Spleen (tissue), 7 donors: ENCODE results near the gene BUB1B.
"Not testable (repeated sequence)": the region's sequence is repeated elsewhere in the genome, so short reads cannot be mapped to it uniquely, and the experiment has no call there.

ENCODE experiments used
- POLR2A ChIP-seq, 3 donors: fragments of 450-650 bp; IDR thresholded peaks; one replicate each; pipeline ENCODE4 v1.5.1; 2017; ENCODE audit warnings: antibody characterized with exemption in 3 of 3, mild to moderate bottlenecking in 1 of 3
- TF ChIP-seq, protein P1 (sequence below), 11 experiments: fragments of 200-600 bp in 7 of 11; fragments of 450-650 bp in 4 of 11; sonication (generic) in 4 of 11; IDR thresholded peaks in 8 of 11; conservative IDR thresholded peaks in 3 of 11; 1 replicate in 7 of 11; 2 replicates in 4 of 11; pipeline versions ENCODE4 v1.4.0 to v1.8.0; 2016 to 2021; ENCODE audit warnings: antibody characterized with exemption in 11 of 11, inconsistent platforms in 4 of 11, mild to moderate bottlenecking in 1 of 11
- donor health status: DM: no; HTN: no; CAD: no; lungs with moderate emphysema.
- donor health status: DM: no; HTN: no; CAD: no.
- donor health status: DM: no; HTN: no; CAD: no.

DNA sequence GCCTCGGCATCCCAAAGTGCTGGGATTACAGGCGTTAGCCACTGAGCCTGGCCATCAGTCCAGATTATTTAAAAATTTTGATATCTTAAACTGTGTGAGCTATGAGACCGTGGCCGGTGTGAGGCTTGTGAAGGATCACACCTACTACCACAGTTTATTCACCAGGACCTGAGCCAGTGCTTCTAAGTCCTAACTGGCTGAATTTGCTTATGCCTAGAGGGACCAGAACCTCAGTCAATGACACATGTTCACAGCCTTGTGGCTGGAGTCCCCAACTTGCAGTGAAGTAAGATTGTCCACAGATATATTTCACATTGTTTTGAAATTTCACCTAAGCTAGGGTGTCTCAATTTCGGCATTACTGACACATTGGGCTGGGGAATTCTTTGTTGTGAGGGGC is 37.0 kb upstream of the BUB1B start:
- TF ChIP-seq, protein P1, sequence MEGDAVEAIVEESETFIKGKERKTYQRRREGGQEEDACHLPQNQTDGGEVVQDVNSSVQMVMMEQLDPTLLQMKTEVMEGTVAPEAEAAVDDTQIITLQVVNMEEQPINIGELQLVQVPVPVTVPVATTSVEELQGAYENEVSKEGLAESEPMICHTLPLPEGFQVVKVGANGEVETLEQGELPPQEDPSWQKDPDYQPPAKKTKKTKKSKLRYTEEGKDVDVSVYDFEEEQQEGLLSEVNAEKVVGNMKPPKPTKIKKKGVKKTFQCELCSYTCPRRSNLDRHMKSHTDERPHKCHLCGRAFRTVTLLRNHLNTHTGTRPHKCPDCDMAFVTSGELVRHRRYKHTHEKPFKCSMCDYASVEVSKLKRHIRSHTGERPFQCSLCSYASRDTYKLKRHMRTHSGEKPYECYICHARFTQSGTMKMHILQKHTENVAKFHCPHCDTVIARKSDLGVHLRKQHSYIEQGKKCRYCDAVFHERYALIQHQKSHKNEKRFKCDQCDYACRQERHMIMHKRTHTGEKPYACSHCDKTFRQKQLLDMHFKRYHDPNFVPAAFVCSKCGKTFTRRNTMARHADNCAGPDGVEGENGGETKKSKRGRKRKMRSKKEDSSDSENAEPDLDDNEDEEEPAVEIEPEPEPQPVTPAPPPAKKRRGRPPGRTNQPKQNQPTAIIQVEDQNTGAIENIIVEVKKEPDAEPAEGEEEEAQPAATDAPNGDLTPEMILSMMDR (IDR thresholded peaks at IDR 0.05 in 8 of 11, conservative IDR thresholded peaks at IDR 0.05 in 3 of 11) = not testable (repeated sequence)
- TF ChIP-seq POLR2A (IDR thresholded peaks at IDR 0.05) = not testable (repeated sequence)
